IPS-20b (cell line): ENCODE results near the gene TMCO2.

Experiments used
- H3K27ac ChIP-seq: one replicate; pipeline ENCODE4 v1.5.1; 2013; ENCODE audit warnings: low read length
- H3K27me3 ChIP-seq: 2 replicates; pipeline ENCODE4 v1.6.1; 2013; ENCODE audit warnings: mild to moderate bottlenecking, low read length, inconsistent platforms; ENCODE audit not compliant: insufficient read depth
- H3K36me3 ChIP-seq: 2 replicates; pipeline ENCODE4 v1.6.1; 2013; ENCODE audit warnings: low read depth, mild to moderate bottlenecking, inconsistent platforms, low read length, moderate library complexity; ENCODE audit not compliant: insufficient read depth
- H3K4me1 ChIP-seq: 2 replicates; pipeline ENCODE4 v1.6.1; 2013; ENCODE audit warnings: mild to moderate bottlenecking, control low read depth, inconsistent platforms, low read length, moderate library complexity; ENCODE audit not compliant: insufficient read depth
- H3K4me3 ChIP-seq: 2 replicates; pipeline ENCODE4 v1.5.1; 2013; ENCODE audit warnings: mild to moderate bottlenecking, low read length, inconsistent platforms
- H3K9ac ChIP-seq: 2 replicates; pipeline ENCODE4 v1.6.1; 2013; ENCODE audit warnings: low read depth, mild to moderate bottlenecking, inconsistent platforms, low read length, moderate library complexity
- H3K9me3 ChIP-seq: 2 replicates; pipeline ENCODE4 v1.6.1; 2013; ENCODE audit warnings: mild to moderate bottlenecking, low read depth, low read length, inconsistent platforms; ENCODE audit not compliant: insufficient read depth

TMCO2 gene

GRCh38 chr1:40281853-40282252 lies 34.1 kb downstream of the TMCO2 start:
- Histone ChIP-seq H3K9ac (no peak overlapping the region), H3K4me1 (no peaks in the 10 kb centered on the region), H3K36me3 (peaks cover 51% of the 10 kb centered on the region), H3K4me3 (no peak overlapping the region), H3K27me3 (no peaks in the 10 kb centered on the region), H3K9me3 (no peaks in the 10 kb centered on the region), H3K27ac (no peak overlapping the region)

GRCh38 chr1:40291293-40291692 lies 43.6 kb downstream of the TMCO2 start:
- no peaks in the 10 kb centered on the region for H3K27me3 ChIP-seq
- no peaks in the 10 kb centered on the region for H3K9me3 ChIP-seq
- no peak overlapping the region for H3K27ac ChIP-seq
- H3K4me1 ChIP-seq: no peaks in the 10 kb centered on the region
- H3K9ac ChIP-seq: no peak overlapping the region
- H3K4me3 ChIP-seq: no peak overlapping the region
- H3K36me3 ChIP-seq: peaks cover 60% of the 10 kb centered on the region

GRCh38 chr1:40299366-40300248 lies 51.9 kb downstream of the TMCO2 start:
- no peak overlapping the region for H3K27ac ChIP-seq
- H3K27me3 ChIP-seq: no peaks in the 10 kb centered on the region
- H3K9me3 ChIP-seq: no peaks in the 10 kb centered on the region
- H3K36me3 ChIP-seq: peaks cover under 1% of the 10 kb centered on the region; the same call in 1 of the 2 replicates
- H3K4me1 ChIP-seq: no peaks in the 10 kb centered on the region
- H3K9ac ChIP-seq: no peak overlapping the region
- H3K4me3 ChIP-seq: no peak overlapping the region

- H3K36me3 ChIP-seq: no peaks in the 10 kb centered on the region
- no peak overlapping the region for H3K9ac ChIP-seq
- H3K27ac ChIP-seq: no peak overlapping the region
Observed at GRCh38 chr1:40300249-40300567, 52.5 kb downstream of the TMCO2 start.

GRCh38 chr1:40300651-40301050 lies 52.9 kb downstream of the TMCO2 start:
- Histone ChIP-seq H3K36me3 (no peaks in the 10 kb centered on the region), H3K9ac (no peak overlapping the region), H3K9me3 (no peaks in the 10 kb centered on the region)

More at GRCh38 chr1:40300249-40300567, 52.5 kb downstream of the TMCO2 start:
- H3K4me3 ChIP-seq: no peak overlapping the region
- H3K9me3 ChIP-seq: no peaks in the 10 kb centered on the region
- no peaks in the 10 kb centered on the region for H3K27me3 ChIP-seq
- H3K4me1 ChIP-seq: no peaks in the 10 kb centered on the region

GRCh38 chr1:40301066-40301465 lies 53.3 kb downstream of the TMCO2 start:
- Histone ChIP-seq H3K4me3 (no peak overlapping the region), H3K27me3 (no peaks in the 10 kb centered on the region), H3K9ac (no peak overlapping the region), H3K9me3 (no peaks in the 10 kb centered on the region), H3K27ac (no peak overlapping the region), H3K36me3 (no peaks in the 10 kb centered on the region), H3K4me1 (no peaks in the 10 kb centered on the region)

More at GRCh38 chr1:40300651-40301050, 52.9 kb downstream of the TMCO2 start:
- Histone ChIP-seq H3K4me1 (no peaks in the 10 kb centered on the region), H3K4me3 (no peak overlapping the region), H3K27me3 (no peaks in the 10 kb centered on the region), H3K27ac (no peak overlapping the region)
